Measurements from ENCODE around the gene SAMHD1.

DNA sequence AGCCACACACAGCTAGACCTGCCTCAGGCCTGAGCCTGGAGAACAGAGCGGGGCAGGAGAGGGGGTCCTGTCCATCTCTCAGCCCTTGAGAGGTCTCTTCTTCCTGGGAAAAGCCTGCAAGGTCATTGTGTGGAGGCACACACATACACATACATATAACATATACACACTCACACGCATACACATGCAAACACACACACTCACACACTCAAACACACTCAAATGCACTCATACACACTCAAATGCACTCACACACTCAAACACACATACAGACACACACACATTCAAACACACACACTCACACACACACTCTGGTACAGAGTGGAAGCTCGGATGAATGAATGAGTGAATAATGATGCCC, 75.1 kb downstream of the SAMHD1 start:
- TF ChIP-seq CTCF (IDR thresholded peaks at IDR 0.05): no peak
- no peak for TF ChIP-seq POLR2A (IDR thresholded peaks at IDR 0.05)

Measured in esophagus squamous epithelium (tissue), 4 donors.